ENCODE data around the gene CDK14.

Gene CDK14

DNA sequence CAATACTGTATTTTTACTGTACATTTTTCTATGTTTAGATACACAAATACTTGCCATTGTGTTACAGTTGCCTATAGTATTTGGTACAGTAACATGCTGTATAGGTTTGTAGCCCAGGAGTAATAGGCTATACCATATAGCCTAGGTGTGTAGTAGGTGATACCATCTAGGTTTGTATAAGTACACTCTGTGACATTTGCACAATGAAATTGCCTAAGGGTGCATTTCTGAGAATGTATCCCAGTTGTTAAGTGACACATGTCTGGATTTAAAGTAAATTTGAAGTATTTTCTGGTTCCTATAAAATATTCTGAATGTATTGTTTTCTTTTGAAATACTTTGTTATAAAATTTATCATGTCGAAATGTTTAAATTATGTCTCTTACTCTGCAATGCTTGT, 7.2 kb downstream of the CDK14 start:
- H3K4me3 ChIP-seq (ENCODE audit: low read depth in 1 of 2, low read length in 1 of 2) = no peak overlapping the region
- no peaks in the 10 kb centered on the region for H3K27me3 ChIP-seq
- H3K27ac ChIP-seq = no peak overlapping the region
- TF ChIP-seq, protein P1, sequence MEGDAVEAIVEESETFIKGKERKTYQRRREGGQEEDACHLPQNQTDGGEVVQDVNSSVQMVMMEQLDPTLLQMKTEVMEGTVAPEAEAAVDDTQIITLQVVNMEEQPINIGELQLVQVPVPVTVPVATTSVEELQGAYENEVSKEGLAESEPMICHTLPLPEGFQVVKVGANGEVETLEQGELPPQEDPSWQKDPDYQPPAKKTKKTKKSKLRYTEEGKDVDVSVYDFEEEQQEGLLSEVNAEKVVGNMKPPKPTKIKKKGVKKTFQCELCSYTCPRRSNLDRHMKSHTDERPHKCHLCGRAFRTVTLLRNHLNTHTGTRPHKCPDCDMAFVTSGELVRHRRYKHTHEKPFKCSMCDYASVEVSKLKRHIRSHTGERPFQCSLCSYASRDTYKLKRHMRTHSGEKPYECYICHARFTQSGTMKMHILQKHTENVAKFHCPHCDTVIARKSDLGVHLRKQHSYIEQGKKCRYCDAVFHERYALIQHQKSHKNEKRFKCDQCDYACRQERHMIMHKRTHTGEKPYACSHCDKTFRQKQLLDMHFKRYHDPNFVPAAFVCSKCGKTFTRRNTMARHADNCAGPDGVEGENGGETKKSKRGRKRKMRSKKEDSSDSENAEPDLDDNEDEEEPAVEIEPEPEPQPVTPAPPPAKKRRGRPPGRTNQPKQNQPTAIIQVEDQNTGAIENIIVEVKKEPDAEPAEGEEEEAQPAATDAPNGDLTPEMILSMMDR (IDR thresholded peaks at IDR 0.05) = no peak
- H3K4me1 ChIP-seq (ENCODE audit: control insufficient read depth in 1 of 2, insufficient read depth in 1 of 2, low read depth in 1 of 2, low read length in 1 of 2) = peaks cover 24 to 31% of the 10 kb centered on the region in 2 experiments
- H3K9me3 ChIP-seq = no peaks in the 10 kb centered on the region
- H3K36me3 ChIP-seq = no peaks in the 10 kb centered on the region

- H3K27ac ChIP-seq = no peak overlapping the region
- TF ChIP-seq, protein P1 (IDR thresholded peaks at IDR 0.05) = no peak
Observed at GRCh38 chr7:90604383-90604782, 8.3 kb downstream of the CDK14 start.

GRCh38 chr7:90605055-90605454, 8.9 kb downstream of the CDK14 start:
- Histone ChIP-seq H3K27me3 (no peaks in the 10 kb centered on the region), H3K27ac (no peak overlapping the region), H3K9me3 (no peaks in the 10 kb centered on the region), H3K4me3 (ENCODE audit: low read depth in 1 of 2, low read length in 1 of 2) (no peak overlapping the region), H3K4me1 (ENCODE audit: control insufficient read depth in 1 of 2, insufficient read depth in 1 of 2, low read depth in 1 of 2, low read length in 1 of 2) (peaks cover 16 to 20% of the 10 kb centered on the region in 2 experiments), H3K36me3 (no peaks in the 10 kb centered on the region)
- TF ChIP-seq, protein P1 (IDR thresholded peaks at IDR 0.05) = no peak

More at GRCh38 chr7:90604383-90604782, 8.3 kb downstream of the CDK14 start:
- Histone ChIP-seq H3K4me1 (ENCODE audit: control insufficient read depth in 1 of 2, insufficient read depth in 1 of 2, low read depth in 1 of 2, low read length in 1 of 2) (peaks cover 22 to 26% of the 10 kb centered on the region in 2 experiments), H3K4me3 (ENCODE audit: low read depth in 1 of 2, low read length in 1 of 2) (no peak overlapping the region), H3K36me3 (no peaks in the 10 kb centered on the region), H3K27me3 (no peaks in the 10 kb centered on the region), H3K9me3 (no peaks in the 10 kb centered on the region)

- no peaks in the 10 kb centered on the region for H3K27me3 ChIP-seq
- TF ChIP-seq, protein P1 (IDR thresholded peaks at IDR 0.05) = no peak
- no peak overlapping the region for H3K27ac ChIP-seq
- H3K4me3 ChIP-seq (ENCODE audit: low read depth in 1 of 2, low read length in 1 of 2) = no peak overlapping the region
- no peaks in the 10 kb centered on the region for H3K9me3 ChIP-seq
- no peaks in the 10 kb centered on the region for H3K4me1 ChIP-seq (ENCODE audit: control insufficient read depth in 1 of 2, insufficient read depth in 1 of 2, low read depth in 1 of 2, low read length in 1 of 2)
- H3K36me3 ChIP-seq = no peaks in the 10 kb centered on the region
Observed at GRCh38 chr7:90607196-90607595, 11.1 kb downstream of the CDK14 start.

DNA sequence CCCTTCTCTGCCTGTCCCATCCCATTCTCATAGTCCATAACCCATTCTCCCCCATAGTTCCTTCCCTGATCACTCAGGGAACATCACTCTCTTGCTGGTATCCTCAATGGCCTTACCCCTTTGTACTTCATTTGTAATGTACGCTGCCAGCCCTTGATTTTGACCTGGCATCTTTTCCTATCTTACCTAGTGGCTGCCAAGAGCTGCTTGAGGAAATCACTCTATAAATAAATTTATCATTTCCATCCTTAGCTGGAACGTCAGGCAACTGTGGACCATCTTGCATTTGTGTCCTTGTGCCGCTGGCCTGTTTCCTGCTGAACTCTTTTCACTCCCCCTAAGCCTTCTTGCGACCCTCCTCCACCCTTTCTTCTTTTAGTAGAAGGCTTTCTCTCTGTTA, 14.0 kb downstream of the CDK14 start:
- Histone ChIP-seq H3K9me3 (no peaks in the 10 kb centered on the region), H3K27ac (no peak overlapping the region), H3K4me3 (ENCODE audit: low read depth in 1 of 2, low read length in 1 of 2) (no peak overlapping the region), H3K4me1 (ENCODE audit: control insufficient read depth in 1 of 2, insufficient read depth in 1 of 2, low read depth in 1 of 2, low read length in 1 of 2) (no peaks in the 10 kb centered on the region), H3K27me3 (no peaks in the 10 kb centered on the region), H3K36me3 (no peaks in the 10 kb centered on the region)
- TF ChIP-seq, protein P1 (IDR thresholded peaks at IDR 0.05) = no peak

- Histone ChIP-seq H3K9me3 (no peaks in the 10 kb centered on the region), H3K36me3 (no peaks in the 10 kb centered on the region)
Observed at GRCh38 chr7:90611115-90611514, 15.0 kb downstream of the CDK14 start.

More at GRCh38 chr7:90611115-90611514, 15.0 kb downstream of the CDK14 start:
- no peak overlapping the region for H3K4me3 ChIP-seq (ENCODE audit: low read depth in 1 of 2, low read length in 1 of 2)
- H3K27ac ChIP-seq = no peak overlapping the region
- H3K4me1 ChIP-seq (ENCODE audit: control insufficient read depth in 1 of 2, insufficient read depth in 1 of 2, low read depth in 1 of 2, low read length in 1 of 2) = no peaks in the 10 kb centered on the region
- no peaks in the 10 kb centered on the region for H3K27me3 ChIP-seq
- TF ChIP-seq, protein P1 (IDR thresholded peaks at IDR 0.05) = no peak

Data from neutrophil (primary cell).